Activated CD8-positive, alpha-beta memory T cell treated with anti-CD3 and anti-CD28 coated beads, Interleukin-2, amount 50 U/mL, for 1 hour (primary cell): Measurements from ENCODE around the gene FEM1C.

Experiments used
- DNase-seq: peaks from one replicate; pipeline ENCODE4 v3.0.0-alpha.2; 2020; ENCODE audit errors: extremely low read depth

FEM1C gene

DNA sequence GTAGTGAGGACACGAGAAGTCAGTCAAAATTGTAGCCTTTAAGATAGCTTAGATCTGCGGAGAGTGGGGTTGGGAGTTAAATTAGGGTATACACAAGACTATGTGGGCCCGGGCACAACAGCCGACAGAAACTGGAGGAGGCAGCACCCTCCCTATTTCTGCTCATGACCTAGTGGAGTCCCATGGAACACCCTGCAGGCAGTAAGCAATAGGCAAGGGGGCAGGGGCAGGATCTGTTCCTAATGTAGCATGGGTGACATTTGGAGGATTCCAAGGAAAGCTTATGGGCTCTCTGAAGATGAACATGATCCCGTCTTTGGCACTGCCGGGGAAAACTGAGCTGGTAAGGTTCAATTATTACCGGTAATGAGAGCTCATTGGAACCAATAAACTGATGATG lies 67.0 kb downstream of the FEM1C start:
- no peak for DNase-seq

DNA sequence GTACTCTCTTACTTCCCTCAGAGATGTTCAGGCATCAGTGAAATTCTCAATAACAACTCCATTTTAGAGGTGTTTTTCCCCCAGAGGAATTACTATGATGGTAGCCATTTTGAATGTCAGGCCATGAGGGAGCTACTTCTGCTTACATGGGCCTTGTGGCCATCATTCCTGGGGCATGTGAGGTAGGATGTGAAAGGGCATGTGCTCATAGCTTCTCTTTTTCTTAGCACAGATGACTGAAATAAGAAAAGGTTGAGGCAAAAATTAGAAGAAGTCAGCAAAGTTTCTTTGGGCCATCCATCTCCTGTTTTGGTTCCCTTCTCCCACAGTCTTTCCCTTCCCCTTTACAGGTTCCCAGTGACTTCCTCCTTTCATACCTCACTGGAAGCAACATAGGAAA lies 68.8 kb downstream of the FEM1C start:
- no peak for DNase-seq

DNA sequence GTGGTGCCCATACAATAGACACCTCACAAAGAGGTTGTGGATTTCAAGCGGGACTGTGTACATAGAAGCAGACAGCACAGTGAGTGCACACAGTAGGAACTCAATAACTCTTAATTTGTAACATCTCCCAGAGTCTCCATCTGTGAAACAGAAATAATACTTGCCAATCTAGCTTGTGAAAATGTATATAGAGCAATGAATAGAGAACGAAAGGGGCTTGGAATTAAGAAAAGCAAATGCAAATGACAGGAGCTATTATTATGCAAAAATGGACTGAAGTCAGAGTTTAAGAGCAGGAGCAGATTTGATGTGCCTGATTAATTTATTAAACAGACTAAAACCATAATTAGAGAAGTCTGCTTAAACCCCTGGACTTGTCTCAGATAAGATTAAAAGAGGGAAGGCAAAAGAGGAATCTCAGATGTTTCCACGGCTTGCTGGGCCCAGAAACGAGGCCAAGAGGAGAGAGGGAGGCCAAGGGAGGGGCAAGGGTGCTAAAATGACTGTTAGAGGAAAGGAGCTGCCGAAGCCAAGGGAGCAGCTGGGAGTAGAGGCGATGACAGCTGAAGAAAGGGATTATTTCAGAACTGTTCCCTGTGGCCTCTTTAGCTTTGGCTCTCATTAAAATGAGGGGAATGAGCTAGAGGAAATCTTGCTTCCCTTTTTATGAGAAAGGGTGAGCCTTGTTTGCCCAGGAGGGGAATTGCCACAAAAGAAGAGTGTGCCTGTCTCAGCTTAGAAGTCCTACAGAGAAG lies 72.1 kb downstream of the FEM1C start:
- DNase-seq: no peak

DNA sequence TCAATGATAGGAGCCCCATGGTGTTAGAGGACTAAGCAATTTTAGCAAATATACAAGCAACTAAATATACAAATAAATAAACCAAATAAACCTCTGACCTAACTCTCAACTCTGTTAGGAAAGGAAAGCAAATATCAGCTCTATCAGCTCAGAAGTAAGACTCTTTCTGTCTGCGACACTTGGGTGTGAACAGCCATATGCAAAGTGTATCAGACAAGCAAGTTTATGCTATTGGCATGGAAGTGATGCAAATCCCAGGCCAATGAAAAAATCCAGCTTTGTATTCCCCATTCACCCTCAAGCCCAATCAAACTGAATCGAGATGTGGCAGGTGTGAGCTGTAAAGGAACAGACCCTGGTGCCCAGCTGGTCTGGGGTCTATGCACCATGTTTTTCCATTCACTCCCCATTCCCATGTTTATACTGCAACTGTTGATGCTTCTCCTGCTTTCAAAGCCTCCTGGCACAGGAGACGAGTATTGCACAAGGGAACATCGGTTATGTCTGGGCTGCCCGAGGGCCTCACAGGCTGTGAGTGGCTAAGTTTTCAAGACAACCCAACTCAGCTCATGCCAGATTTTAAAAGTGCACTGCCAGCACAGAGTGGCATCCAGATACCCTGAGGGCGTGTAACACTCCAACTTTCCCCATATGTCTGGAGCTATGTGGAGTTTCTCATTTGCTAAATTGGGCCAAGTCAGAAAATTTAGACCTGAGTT lies 73.1 kb downstream of the FEM1C start:
- DNase-seq: no peak

DNA sequence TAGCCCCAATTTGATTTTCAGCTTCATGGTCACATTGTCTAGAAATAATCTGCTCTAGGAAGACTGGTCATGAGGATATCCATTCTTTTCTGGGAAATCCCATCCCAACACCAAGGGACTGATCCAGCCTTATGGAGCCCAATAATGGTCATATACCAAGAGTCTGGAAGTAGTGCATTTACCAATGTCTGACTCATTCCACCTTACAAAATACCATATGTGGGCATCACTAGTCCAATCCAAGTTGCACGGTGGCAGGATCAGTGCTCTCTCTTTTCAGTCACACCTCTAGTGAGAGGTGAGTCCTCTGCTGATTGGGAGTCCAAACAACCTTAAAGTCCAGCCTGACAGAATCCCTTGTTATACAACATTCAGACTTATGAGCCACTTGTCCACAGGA lies 73.7 kb downstream of the FEM1C start:
- no peak for DNase-seq
